Measurements from ENCODE around the gene PRKCQ. TPM values are rescaled to one million over a fixed set of nuclear protein-coding genes. Genes with fewer than 3 reads are reported as not detected.

Gene PRKCQ
- total RNA-seq, 1 donor from 2014 or later, result 14.6 TPM

DNA sequence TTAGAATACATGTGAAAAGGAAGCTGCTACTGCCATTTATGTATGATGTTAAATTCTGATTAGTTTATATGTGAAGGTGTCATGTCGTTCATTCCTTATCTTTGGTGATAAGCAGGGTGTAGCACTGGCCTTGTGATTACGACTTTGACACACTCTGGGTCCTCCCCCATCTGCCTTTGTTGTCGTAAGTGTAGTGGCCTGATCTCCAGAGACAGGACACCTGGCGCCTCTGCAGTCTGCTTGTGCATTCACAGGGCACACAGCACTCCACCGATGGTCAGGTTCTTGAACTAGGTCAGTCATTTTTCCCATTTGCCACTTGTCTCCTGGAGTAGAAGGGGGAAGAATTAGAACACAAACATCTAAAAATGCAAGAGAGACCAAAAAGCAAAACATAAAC lies 186.0 kb downstream of the PRKCQ start:
- Histone ChIP-seq H3K4me1 (ENCODE audit: control insufficient read depth in 3 of 3, insufficient read depth in 3 of 3, low read length in 3 of 3) (no peaks in the 10 kb centered on the region), H3K36me3 (ENCODE audit: control insufficient read depth in 3 of 3, insufficient read depth in 3 of 3, low read length in 3 of 3) (no peaks in the 10 kb centered on the region), H3K27ac (ENCODE audit: low read depth, low read length) (no peak overlapping the region), H3K9me3 (ENCODE audit: control insufficient read depth in 3 of 3, low read length in 3 of 3) (peaks cover 0 to 5% (median 2%) of the 10 kb centered on the region in 3 donors), H3K4me3 (ENCODE audit: low read length in 3 of 3) (no peak overlapping the region), H3K9ac (ENCODE audit: low read depth in 1 of 3, low read length in 3 of 3) (no peak overlapping the region), H3K27me3 (ENCODE audit: control insufficient read depth in 3 of 3, insufficient read depth in 3 of 3, low read length in 3 of 3) (no peaks in the 10 kb centered on the region)

DNA sequence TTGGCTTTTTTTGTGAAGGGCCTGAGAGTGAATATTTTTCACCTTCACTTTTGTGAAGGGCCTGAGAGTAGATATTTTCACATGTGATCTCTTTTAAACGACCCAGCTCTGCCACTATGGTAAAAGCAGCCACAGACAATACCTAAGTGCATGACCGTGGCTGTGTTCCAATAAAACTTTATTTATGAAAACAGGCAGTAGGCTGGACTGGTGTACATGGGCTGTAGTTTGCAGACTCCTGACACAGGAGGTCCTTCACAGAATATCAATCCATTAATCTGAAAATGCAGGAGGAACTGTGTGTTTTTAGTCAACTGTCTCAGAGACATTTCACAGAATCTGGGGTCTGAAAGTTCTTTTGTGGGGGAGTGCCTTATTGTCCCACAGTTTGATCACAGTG lies 186.9 kb downstream of the PRKCQ start:
- Histone ChIP-seq H3K4me1 (ENCODE audit: control insufficient read depth in 3 of 3, insufficient read depth in 3 of 3, low read length in 3 of 3) (no peaks in the 10 kb centered on the region), H3K36me3 (ENCODE audit: control insufficient read depth in 3 of 3, insufficient read depth in 3 of 3, low read length in 3 of 3) (no peaks in the 10 kb centered on the region), H3K27ac (ENCODE audit: low read depth, low read length) (no peak overlapping the region), H3K9ac (ENCODE audit: low read depth in 1 of 3, low read length in 3 of 3) (no peak overlapping the region), H3K4me3 (ENCODE audit: low read length in 3 of 3) (no peak overlapping the region), H3K9me3 (ENCODE audit: control insufficient read depth in 3 of 3, low read length in 3 of 3) (peaks cover 0 to 9% (median 7%) of the 10 kb centered on the region in 3 donors), H3K27me3 (ENCODE audit: control insufficient read depth in 3 of 3, insufficient read depth in 3 of 3, low read length in 3 of 3) (no peaks in the 10 kb centered on the region)

DNA sequence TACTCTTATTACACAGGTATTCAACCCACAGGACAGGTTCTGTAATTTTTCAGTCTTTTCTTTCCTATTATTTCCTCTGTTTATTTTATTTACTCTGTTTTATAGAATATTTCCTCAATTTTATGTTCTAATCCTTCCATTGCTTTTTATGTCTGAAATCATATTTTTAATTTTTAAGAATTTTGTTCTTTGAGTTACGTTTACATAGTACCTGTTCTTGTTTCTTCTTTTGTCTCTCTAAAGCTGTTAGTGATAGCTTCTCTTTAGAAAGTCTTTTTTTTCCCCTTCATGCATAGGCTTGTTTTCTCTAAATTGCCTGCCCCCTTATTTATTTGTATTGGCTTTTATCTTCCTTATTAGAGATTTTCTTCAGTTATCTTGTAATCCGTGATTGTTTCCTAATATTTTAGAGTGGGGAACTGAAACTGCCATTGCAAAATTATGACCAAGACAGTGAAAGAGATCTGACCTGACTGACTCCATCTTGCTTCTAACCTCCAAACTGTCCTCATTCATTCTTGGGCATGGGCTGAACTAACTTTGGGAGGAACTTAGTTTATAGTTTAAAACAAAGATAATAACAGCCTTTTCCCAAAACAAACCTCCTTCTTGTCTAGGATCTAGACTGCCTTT lies 189.7 kb downstream of the PRKCQ start:
- peaks cover 0 to 9% (median 7%) of the 10 kb centered on the region in 3 donors for H3K9me3 ChIP-seq (ENCODE audit: control insufficient read depth in 3 of 3, low read length in 3 of 3)
- H3K27ac ChIP-seq (ENCODE audit: low read depth, low read length), result no peak overlapping the region
- H3K9ac ChIP-seq (ENCODE audit: low read depth in 1 of 3, low read length in 3 of 3), result no peak overlapping the region
- H3K27me3 ChIP-seq (ENCODE audit: control insufficient read depth in 3 of 3, insufficient read depth in 3 of 3, low read length in 3 of 3), result no peaks in the 10 kb centered on the region
- no peaks in the 10 kb centered on the region for H3K36me3 ChIP-seq (ENCODE audit: control insufficient read depth in 3 of 3, insufficient read depth in 3 of 3, low read length in 3 of 3)
- H3K4me3 ChIP-seq (ENCODE audit: low read length in 3 of 3), result no peak overlapping the region
- no peaks in the 10 kb centered on the region for H3K4me1 ChIP-seq (ENCODE audit: control insufficient read depth in 3 of 3, insufficient read depth in 3 of 3, low read length in 3 of 3)

DNA sequence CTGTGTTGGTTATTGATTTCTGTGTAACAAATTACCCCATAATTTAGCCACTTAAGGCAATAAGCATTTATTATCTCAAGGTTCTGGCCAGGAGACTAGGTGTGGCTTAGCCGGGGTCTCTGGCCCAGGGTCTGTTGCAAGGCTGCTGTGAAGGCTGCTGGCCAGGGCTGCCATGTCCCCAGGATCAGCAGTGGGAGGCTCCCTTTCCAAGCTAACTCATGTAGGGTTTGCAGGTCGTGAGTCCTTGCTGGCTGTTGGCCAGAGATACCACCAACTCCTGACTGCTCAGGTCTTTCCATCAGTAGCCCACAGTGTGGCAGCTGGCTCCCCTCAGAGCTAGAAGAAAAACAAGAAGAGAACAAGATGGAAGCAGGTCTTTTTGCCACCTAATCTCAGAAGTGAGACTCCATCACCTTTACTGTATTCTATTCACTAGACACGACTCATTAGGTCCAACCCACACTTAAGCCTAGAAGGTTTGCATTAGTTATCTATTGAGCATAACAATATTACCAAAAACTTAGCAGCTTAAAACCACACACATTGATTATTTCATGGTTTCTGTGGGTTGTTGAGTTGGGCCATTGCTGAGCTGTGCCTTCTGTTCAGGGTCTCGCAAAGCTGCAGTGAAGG lies 191.7 kb downstream of the PRKCQ start:
- no peak overlapping the region for H3K9ac ChIP-seq (ENCODE audit: low read depth in 1 of 3, low read length in 3 of 3)
- peaks cover 0 to 9% (median 7%) of the 10 kb centered on the region in 3 donors for H3K9me3 ChIP-seq (ENCODE audit: control insufficient read depth in 3 of 3, low read length in 3 of 3)
- H3K4me3 ChIP-seq (ENCODE audit: low read length in 3 of 3), result no peak overlapping the region

DNA sequence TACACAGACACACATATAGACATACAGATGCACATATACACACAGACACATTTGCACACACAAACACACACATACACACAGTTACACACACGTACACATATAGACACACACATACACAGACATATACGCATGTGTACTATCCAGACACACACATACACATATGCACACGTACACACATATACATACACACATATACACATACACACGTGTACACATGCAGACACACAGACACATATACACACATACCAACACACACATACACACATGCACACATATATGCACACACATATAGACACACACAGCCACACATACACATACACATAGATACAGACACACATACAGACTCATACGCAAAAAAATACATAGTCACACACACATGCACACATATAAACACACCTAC lies 193.1 kb downstream of the PRKCQ start:
- Histone ChIP-seq H3K27me3 (ENCODE audit: control insufficient read depth in 3 of 3, insufficient read depth in 3 of 3, low read length in 3 of 3) (no peaks in the 10 kb centered on the region), H3K9me3 (ENCODE audit: control insufficient read depth in 3 of 3, low read length in 3 of 3) (peaks cover 0 to 9% (median 7%) of the 10 kb centered on the region in 3 donors), H3K27ac (ENCODE audit: low read depth, low read length) (no peak overlapping the region), H3K4me1 (ENCODE audit: control insufficient read depth in 3 of 3, insufficient read depth in 3 of 3, low read length in 3 of 3) (peaks cover 0 to 4% (median under 1%) of the 10 kb centered on the region in 3 donors), H3K36me3 (ENCODE audit: control insufficient read depth in 3 of 3, insufficient read depth in 3 of 3, low read length in 3 of 3) (no peaks in the 10 kb centered on the region), H3K4me3 (ENCODE audit: low read length in 3 of 3) (no peak overlapping the region), H3K9ac (ENCODE audit: low read depth in 1 of 3, low read length in 3 of 3) (no peak overlapping the region)

More for the DNA sequence above, 191.7 kb downstream of the PRKCQ start:
- H3K27ac ChIP-seq (ENCODE audit: low read depth, low read length), result no peak overlapping the region
- H3K27me3 ChIP-seq (ENCODE audit: control insufficient read depth in 3 of 3, insufficient read depth in 3 of 3, low read length in 3 of 3), result no peaks in the 10 kb centered on the region
- H3K4me1 ChIP-seq (ENCODE audit: control insufficient read depth in 3 of 3, insufficient read depth in 3 of 3, low read length in 3 of 3), result no peaks in the 10 kb centered on the region
- H3K36me3 ChIP-seq (ENCODE audit: control insufficient read depth in 3 of 3, insufficient read depth in 3 of 3, low read length in 3 of 3), result no peaks in the 10 kb centered on the region

DNA sequence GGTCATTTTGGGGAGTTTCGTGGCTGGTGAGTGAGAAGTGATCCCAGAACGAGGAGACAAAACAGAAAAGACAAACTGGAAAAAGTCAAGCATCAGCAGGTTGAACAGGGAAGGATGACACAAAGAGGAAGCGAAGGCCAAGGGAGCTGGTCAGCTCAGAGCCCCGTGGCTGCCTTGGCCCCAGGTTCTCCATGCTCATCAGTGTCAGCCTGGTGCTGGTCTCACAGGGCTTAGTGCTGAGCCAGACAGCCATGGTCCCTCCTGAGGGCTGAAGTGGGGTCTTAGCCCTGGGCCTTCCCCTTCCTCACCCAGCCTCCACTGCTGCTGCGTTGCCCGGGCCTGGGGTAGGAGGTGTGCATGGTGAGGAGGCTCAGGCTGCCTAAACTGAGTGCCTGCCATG lies 193.7 kb downstream of the PRKCQ start:
- no peak overlapping the region for H3K4me3 ChIP-seq (ENCODE audit: low read length in 3 of 3)
- peaks cover 0 to 8% (median 4%) of the 10 kb centered on the region in 3 donors for H3K4me1 ChIP-seq (ENCODE audit: control insufficient read depth in 3 of 3, insufficient read depth in 3 of 3, low read length in 3 of 3)
- no peaks in the 10 kb centered on the region for H3K27me3 ChIP-seq (ENCODE audit: control insufficient read depth in 3 of 3, insufficient read depth in 3 of 3, low read length in 3 of 3)
- no peak overlapping the region for H3K9ac ChIP-seq (ENCODE audit: low read depth in 1 of 3, low read length in 3 of 3)
- H3K27ac ChIP-seq (ENCODE audit: low read depth, low read length), result no peak overlapping the region
- H3K36me3 ChIP-seq (ENCODE audit: control insufficient read depth in 3 of 3, insufficient read depth in 3 of 3, low read length in 3 of 3), result no peaks in the 10 kb centered on the region
- H3K9me3 ChIP-seq (ENCODE audit: control insufficient read depth in 3 of 3, low read length in 3 of 3), result peaks cover 0 to 9% (median 7%) of the 10 kb centered on the region in 3 donors

DNA sequence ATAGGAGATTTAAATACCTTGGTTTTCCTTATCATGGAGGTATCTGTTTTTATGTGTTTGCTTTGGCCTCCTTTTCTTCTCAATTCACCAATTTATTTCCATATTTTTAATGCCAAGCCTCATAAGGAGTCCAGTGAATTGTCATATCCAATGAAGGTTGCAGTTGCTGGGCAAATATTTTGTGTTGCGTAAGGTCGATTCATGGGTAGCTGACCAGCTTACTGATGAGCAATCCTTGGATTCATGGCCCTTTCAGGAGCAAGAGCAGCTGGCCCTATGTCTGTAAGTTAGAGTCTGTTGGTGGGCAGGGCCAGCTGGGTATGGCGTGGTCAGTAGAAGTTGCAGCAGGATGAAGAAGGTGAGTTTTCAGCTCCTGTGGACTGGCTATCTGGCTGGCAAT lies 194.4 kb downstream of the PRKCQ start:
- Histone ChIP-seq H3K36me3 (ENCODE audit: control insufficient read depth in 3 of 3, insufficient read depth in 3 of 3, low read length in 3 of 3) (no peaks in the 10 kb centered on the region), H3K27ac (ENCODE audit: low read depth, low read length) (no peak overlapping the region), H3K9me3 (ENCODE audit: control insufficient read depth in 3 of 3, low read length in 3 of 3) (peaks cover 0 to 6% (median 5%) of the 10 kb centered on the region in 3 donors), H3K4me3 (ENCODE audit: low read length in 3 of 3) (no peak overlapping the region), H3K27me3 (ENCODE audit: control insufficient read depth in 3 of 3, insufficient read depth in 3 of 3, low read length in 3 of 3) (no peaks in the 10 kb centered on the region), H3K4me1 (ENCODE audit: control insufficient read depth in 3 of 3, insufficient read depth in 3 of 3, low read length in 3 of 3) (peaks cover 0 to 8% (median 4%) of the 10 kb centered on the region in 3 donors), H3K9ac (ENCODE audit: low read depth in 1 of 3, low read length in 3 of 3) (no peak overlapping the region)

DNA sequence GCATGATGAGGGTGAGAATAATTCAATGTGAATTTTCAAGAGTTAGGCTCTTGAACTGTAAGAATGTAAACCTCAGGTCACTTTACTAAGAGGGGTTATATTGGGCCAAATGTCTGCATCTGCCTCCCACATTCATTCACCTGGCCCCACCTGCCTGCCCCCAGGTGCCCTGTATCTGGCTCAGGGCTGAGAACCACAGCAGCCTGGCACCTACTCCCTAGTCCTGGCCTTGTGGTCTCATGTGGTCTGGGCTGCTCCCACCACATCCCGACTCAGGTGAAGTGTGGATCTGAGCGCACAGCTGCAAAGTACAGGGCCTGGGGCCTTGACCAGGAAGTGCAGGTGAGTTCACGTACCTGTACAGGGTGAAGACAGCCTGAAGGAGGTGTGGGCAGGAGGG lies 195.2 kb downstream of the PRKCQ start:
- Histone ChIP-seq H3K36me3 (ENCODE audit: control insufficient read depth in 3 of 3, insufficient read depth in 3 of 3, low read length in 3 of 3) (no peaks in the 10 kb centered on the region), H3K4me3 (ENCODE audit: low read length in 3 of 3) (no peak overlapping the region), H3K9me3 (ENCODE audit: control insufficient read depth in 3 of 3, low read length in 3 of 3) (peaks cover 0 to 6% (median 5%) of the 10 kb centered on the region in 3 donors), H3K27me3 (ENCODE audit: control insufficient read depth in 3 of 3, insufficient read depth in 3 of 3, low read length in 3 of 3) (no peaks in the 10 kb centered on the region), H3K9ac (ENCODE audit: low read depth in 1 of 3, low read length in 3 of 3) (no peak overlapping the region), H3K4me1 (ENCODE audit: control insufficient read depth in 3 of 3, insufficient read depth in 3 of 3, low read length in 3 of 3) (peaks cover 0 to 8% (median 4%) of the 10 kb centered on the region in 3 donors), H3K27ac (ENCODE audit: low read depth, low read length) (no peak overlapping the region)

DNA sequence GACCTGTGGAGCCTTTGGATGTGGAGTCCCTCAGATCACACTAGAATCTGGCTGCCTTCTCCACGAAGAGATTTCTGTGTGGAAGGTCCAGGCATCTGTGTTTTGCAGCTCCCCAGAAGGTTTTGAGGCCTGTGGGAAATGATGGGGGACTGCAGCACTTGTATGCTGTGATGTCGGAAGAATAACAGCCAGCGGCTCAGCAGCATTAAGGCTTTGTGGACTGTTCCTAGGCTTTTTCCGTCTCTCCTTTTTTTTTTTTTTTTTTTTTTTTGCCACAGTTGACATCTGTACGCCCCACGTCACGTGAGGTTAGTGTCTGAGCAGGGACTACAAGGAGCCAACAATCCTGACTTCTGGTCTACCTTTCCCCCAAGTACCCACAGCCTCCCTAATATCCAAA lies 196.0 kb downstream of the PRKCQ start:
- Histone ChIP-seq H3K9me3 (ENCODE audit: control insufficient read depth in 3 of 3, low read length in 3 of 3) (peaks cover 0 to 5% (median 3%) of the 10 kb centered on the region in 3 donors), H3K4me1 (ENCODE audit: control insufficient read depth in 3 of 3, insufficient read depth in 3 of 3, low read length in 3 of 3) (peaks cover 0 to 8% (median 4%) of the 10 kb centered on the region in 3 donors)

DNA sequence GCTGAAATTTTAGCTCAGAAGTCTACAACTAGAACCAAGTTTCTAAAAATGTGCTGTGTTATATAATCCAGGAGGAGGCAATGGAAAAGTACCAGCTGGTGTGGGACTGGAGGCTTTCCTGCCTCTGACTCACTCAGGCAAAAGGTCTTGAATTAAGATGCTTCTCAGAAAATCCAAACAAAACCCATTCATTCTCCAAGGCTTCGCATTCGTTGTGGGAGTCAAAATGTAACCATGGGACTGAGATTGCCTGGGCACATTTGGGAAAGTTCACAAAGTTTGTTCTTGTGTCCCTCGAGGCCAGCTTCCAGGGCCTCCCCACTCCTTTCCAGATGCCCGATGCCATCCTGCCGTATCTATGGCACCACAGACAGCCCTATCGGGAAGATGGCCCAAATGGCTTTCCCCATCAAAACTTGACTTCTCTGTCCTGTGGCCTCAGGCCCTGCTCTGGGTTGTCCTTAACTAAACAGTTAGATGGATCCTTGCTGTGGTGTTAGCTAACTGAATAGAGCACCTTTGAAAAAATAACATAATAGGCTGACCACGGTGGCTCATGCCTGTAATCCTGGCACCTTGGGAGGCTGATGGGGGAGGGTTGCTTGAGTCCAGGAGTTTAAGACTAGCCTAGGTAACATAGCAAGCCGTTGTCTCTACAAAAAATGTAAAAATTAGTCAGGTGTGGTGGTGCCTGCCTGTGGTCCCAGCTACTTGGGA lies 196.8 kb downstream of the PRKCQ start:
- Histone ChIP-seq H3K4me1 (ENCODE audit: control insufficient read depth in 3 of 3, insufficient read depth in 3 of 3, low read length in 3 of 3) (peaks cover 0 to 8% (median 4%) of the 10 kb centered on the region in 3 donors), H3K4me3 (ENCODE audit: low read length in 3 of 3) (no peak overlapping the region), H3K9me3 (ENCODE audit: control insufficient read depth in 3 of 3, low read length in 3 of 3) (no peaks in the 10 kb centered on the region), H3K27ac (ENCODE audit: low read depth, low read length) (no peak overlapping the region), H3K27me3 (ENCODE audit: control insufficient read depth in 3 of 3, insufficient read depth in 3 of 3, low read length in 3 of 3) (no peaks in the 10 kb centered on the region), H3K36me3 (ENCODE audit: control insufficient read depth in 3 of 3, insufficient read depth in 3 of 3, low read length in 3 of 3) (no peaks in the 10 kb centered on the region), H3K9ac (ENCODE audit: low read depth in 1 of 3, low read length in 3 of 3) (no peak overlapping the region)

More for the DNA sequence above, 196.0 kb downstream of the PRKCQ start:
- no peak overlapping the region for H3K9ac ChIP-seq (ENCODE audit: low read depth in 1 of 3, low read length in 3 of 3)
- H3K36me3 ChIP-seq (ENCODE audit: control insufficient read depth in 3 of 3, insufficient read depth in 3 of 3, low read length in 3 of 3), result no peaks in the 10 kb centered on the region
- H3K27ac ChIP-seq (ENCODE audit: low read depth, low read length), result no peak overlapping the region
- H3K4me3 ChIP-seq (ENCODE audit: low read length in 3 of 3), result no peak overlapping the region
- H3K27me3 ChIP-seq (ENCODE audit: control insufficient read depth in 3 of 3, insufficient read depth in 3 of 3, low read length in 3 of 3), result no peaks in the 10 kb centered on the region

All from skeletal muscle tissue (tissue), 4 donors.